Stimulated activated CD4-positive, alpha-beta T cell treated with anti-CD3 and anti-CD28 coated beads, TNF-alpha, amount 100 ng/mL, for 1 hour (primary cell): ENCODE results near the gene POP7.
"Not testable (repeated sequence)": the region's sequence is repeated elsewhere in the genome, so short reads cannot be mapped to it uniquely, and the experiment has no call there.

Experiments used
- DNase-seq, 3 donors: peaks; one replicate each; pipeline ENCODE4 v3.0.0-alpha.2; 2020; ENCODE audit warnings: low read depth in 3 of 3, low spot score in 1 of 3

The POP7 gene

GRCh38 chr7:100723732-100724275, 17.9 kb downstream of the POP7 start:
- DNase-seq, result no peak

GRCh38 chr7:100724364-100724763, 18.4 kb downstream of the POP7 start:
- not testable (repeated sequence) for DNase-seq

GRCh38 chr7:100726996-100727761, 21.3 kb downstream of the POP7 start:
- no peak for DNase-seq

- no peak for DNase-seq
These were observed 22.3 kb downstream of the POP7 start for GRCh38 chr7:100728196-100728595.

- DNase-seq, result no peak
These were observed 24.3 kb downstream of the POP7 start for GRCh38 chr7:100730136-100730800.

GRCh38 chr7:100731937-100732636, 26.2 kb downstream of the POP7 start:
- no peak for DNase-seq

- DNase-seq, result no peak
These were observed 29.8 kb downstream of the POP7 start for GRCh38 chr7:100735730-100736129.

GRCh38 chr7:100736671-100737070, 30.8 kb downstream of the POP7 start:
- DNase-seq, result no peak

- DNase-seq, result no peak
These were observed 34.0 kb downstream of the POP7 start for GRCh38 chr7:100739934-100740333.

GRCh38 chr7:100744605-100745004, 38.7 kb downstream of the POP7 start:
- DNase-seq, result no peak

GRCh38 chr7:100745184-100745583, 39.3 kb downstream of the POP7 start:
- no peak for DNase-seq

- no peak for DNase-seq
These were observed 47.1 kb downstream of the POP7 start for GRCh38 chr7:100752994-100753393.

- DNase-seq, result no peak
These were observed 47.8 kb downstream of the POP7 start for GRCh38 chr7:100753750-100754149.
